IPS-18c (cell line): ENCODE measurements around the gene GHRL.

Experiments used
- H3K4me3 ChIP-seq: 2 replicates; pipeline ENCODE4 v1.7.0; 2013; ENCODE audit warnings: low read depth, mild to moderate bottlenecking, low read length, moderate library complexity; ENCODE audit not compliant: insufficient read depth
- H3K9me3 ChIP-seq: one replicate; pipeline ENCODE4 v1.6.1; 2013; ENCODE audit warnings: mild to moderate bottlenecking, low read length, moderate library complexity; ENCODE audit not compliant: control insufficient read depth, insufficient read depth

The GHRL gene

DNA sequence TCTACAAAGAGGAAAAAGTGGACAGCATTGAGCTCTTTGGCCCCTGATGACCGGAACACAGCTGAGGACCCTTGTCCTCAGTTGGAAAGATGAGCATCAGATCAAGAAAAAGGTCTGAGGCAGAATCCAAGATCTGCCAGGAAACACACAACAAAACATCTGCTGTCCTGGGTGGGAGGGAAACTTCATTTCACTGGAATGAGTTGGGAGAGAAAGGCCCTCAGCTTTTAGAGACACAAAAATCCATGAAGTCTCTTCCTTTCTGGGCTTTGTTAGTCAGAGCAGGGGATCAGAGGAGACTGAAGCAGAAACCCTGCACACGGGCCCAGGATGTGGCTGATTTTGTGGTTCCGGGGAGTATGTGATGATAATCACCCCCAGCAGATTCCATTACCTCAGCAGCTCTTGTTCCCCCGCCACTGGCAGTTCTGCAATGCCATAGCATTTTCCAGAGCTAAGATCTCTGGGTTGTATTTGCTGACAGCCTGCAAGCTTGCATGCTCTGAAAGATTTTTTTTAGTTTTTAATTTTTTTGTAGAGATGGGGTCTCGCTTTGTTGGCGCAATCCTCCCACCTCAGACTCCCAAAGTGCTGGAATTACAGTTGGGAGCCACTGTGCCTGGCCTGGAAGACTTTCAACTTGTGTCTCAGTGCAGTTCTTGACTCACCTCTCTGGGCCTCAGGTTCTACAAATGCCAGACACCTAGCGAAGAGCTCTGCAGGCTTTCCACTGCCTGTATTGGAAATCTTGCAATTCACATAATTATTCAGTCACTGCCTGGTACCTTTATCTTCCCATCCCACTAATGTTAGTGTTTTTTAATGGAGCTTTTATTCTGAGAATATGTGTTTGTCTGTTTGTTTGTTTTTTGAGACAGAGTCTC is 50.3 kb downstream of the GHRL start:
- Histone ChIP-seq H3K4me3 (no peak overlapping the region), H3K9me3 (peaks cover 2% of the 10 kb centered on the region)

- peaks cover 2% of the 10 kb centered on the region for H3K9me3 ChIP-seq
- no peak overlapping the region for H3K4me3 ChIP-seq
These were observed 51.9 kb downstream of the GHRL start for GRCh38 chr3:10240799-10241198.

GRCh38 chr3:10238345-10239183 is 54.2 kb downstream of the GHRL start:
- Histone ChIP-seq H3K9me3 (no peaks in the 10 kb centered on the region), H3K4me3 (no peak overlapping the region)
